Trophoblast cell (in vitro differentiated cells and primary cell): Measurements from ENCODE around the gene EEF1AKMT4.

Experiments used
- DNase-seq, 2 donors: peaks; one replicate each; pipeline ENCODE4 v3.0.0-alpha.2; 2016
- H2AFZ ChIP-seq: 2 replicates; pipeline ENCODE4 v1.6.1; 2013; ENCODE audit warnings: low read length, moderate library complexity, mild to moderate bottlenecking; ENCODE audit not compliant: insufficient read depth, poor library complexity
- H2AK5ac ChIP-seq: 2 replicates; pipeline ENCODE4 v1.6.1; 2013; ENCODE audit warnings: mild to moderate bottlenecking, low read length
- H2BK120ac ChIP-seq: 2 replicates; pipeline ENCODE4 v1.6.1; 2013; ENCODE audit warnings: low read length, mild to moderate bottlenecking, moderate library complexity; ENCODE audit not compliant: insufficient read depth, poor library complexity
- H2BK12ac ChIP-seq: 2 replicates; pipeline ENCODE4 v1.6.1; 2013; ENCODE audit warnings: mild to moderate bottlenecking, low read length, moderate library complexity
- H2BK5ac ChIP-seq: 2 replicates; pipeline ENCODE4 v1.6.1; 2013; ENCODE audit warnings: low read length, low read depth, moderate library complexity, mild to moderate bottlenecking; ENCODE audit not compliant: poor library complexity
- H3K14ac ChIP-seq: 2 replicates; pipeline ENCODE4 v1.6.1; 2013; ENCODE audit warnings: mild to moderate bottlenecking, low read length
- H3K18ac ChIP-seq: 2 replicates; pipeline ENCODE4 v1.6.1; 2013; ENCODE audit warnings: mild to moderate bottlenecking, low read length
- H3K23ac ChIP-seq: 2 replicates; pipeline ENCODE4 v1.6.1; 2013; ENCODE audit warnings: low read length
- H3K27ac ChIP-seq: 2 replicates; pipeline ENCODE4 v1.5.1; 2013; ENCODE audit warnings: low read depth, mild to moderate bottlenecking, inconsistent platforms, low read length, moderate library complexity
- H3K27me3 ChIP-seq: 2 replicates; pipeline ENCODE4 v1.6.1; 2013; ENCODE audit warnings: inconsistent platforms, mild to moderate bottlenecking, low read length, moderate library complexity; ENCODE audit not compliant: insufficient read depth
- H3K36me3 ChIP-seq, 2 experiments: 1 replicate in 1 of 2; 2 replicates in 1 of 2; pipeline ENCODE4 v1.6.1; 2013; ENCODE audit warnings: low read length in 2 of 2, mild to moderate bottlenecking in 2 of 2, moderate library complexity in 1 of 2; ENCODE audit not compliant: insufficient read depth in 2 of 2, control insufficient read depth in 1 of 2
- H3K4ac ChIP-seq: 2 replicates; pipeline ENCODE4 v1.6.1; 2013; ENCODE audit warnings: low read depth, mild to moderate bottlenecking, low read length, moderate library complexity
- H3K4me1 ChIP-seq, 2 experiments: 1 replicate in 1 of 2; 2 replicates in 1 of 2; pipeline ENCODE4 v1.6.1; 2013; ENCODE audit warnings: low read length in 2 of 2, mild to moderate bottlenecking in 2 of 2, moderate library complexity in 1 of 2; ENCODE audit not compliant: insufficient read depth in 2 of 2, control insufficient read depth in 1 of 2
- H3K4me2 ChIP-seq: 2 replicates; pipeline ENCODE4 v1.6.1; 2013; ENCODE audit warnings: inconsistent platforms, mild to moderate bottlenecking, low read length, moderate library complexity
- H3K4me3 ChIP-seq: 2 replicates; pipeline ENCODE4 v1.5.1; 2013; ENCODE audit warnings: mild to moderate bottlenecking, low read depth, low read length, inconsistent platforms
- H3K79me1 ChIP-seq: one replicate; pipeline ENCODE4 v1.6.1; 2013; ENCODE audit warnings: low read length
- H3K79me2 ChIP-seq: 2 replicates; pipeline ENCODE4 v1.6.1; 2013; ENCODE audit warnings: low read length, mild to moderate bottlenecking; ENCODE audit not compliant: control insufficient read depth, insufficient read depth, poor library complexity
- H3K9ac ChIP-seq: 2 replicates; pipeline ENCODE4 v1.6.1; 2013; ENCODE audit warnings: mild to moderate bottlenecking, low read length
- H3K9me3 ChIP-seq: 2 replicates; pipeline ENCODE4 v1.6.1; 2013; ENCODE audit warnings: low read depth, mild to moderate bottlenecking, control low read depth, inconsistent platforms, low read length; ENCODE audit not compliant: insufficient read depth
- H4K12ac ChIP-seq: 2 replicates; pipeline ENCODE4 v1.6.1; 2013; ENCODE audit warnings: low read depth, mild to moderate bottlenecking, low read length, moderate library complexity
- H4K8ac ChIP-seq: 2 replicates; pipeline ENCODE4 v1.6.1; 2013; ENCODE audit warnings: low read depth, mild to moderate bottlenecking, low read length, moderate library complexity
- H4K91ac ChIP-seq: one replicate; pipeline ENCODE4 v1.6.1; 2013; ENCODE audit warnings: low read depth, mild to moderate bottlenecking, low read length, moderate library complexity
- WGBS: extraction: QIAGEN DNeasy Blood & Tissue Kit; methylation state at CpG from one replicate; pipeline ENCODE4 v1.1.7; 2013; ENCODE audit warnings: missing lambda C conversion rate; ENCODE audit not compliant: insufficient read length, insufficient coverage; ENCODE audit errors: extremely low coverage; 5-methylcytosine and 5-hydroxymethylcytosine counted together

Gene EEF1AKMT4

GRCh38 chr3:184223946-184224345, 25.5 kb upstream of the EEF1AKMT4 start:
- no peak overlapping the region for H3K18ac ChIP-seq
- H3K23ac ChIP-seq: no peak overlapping the region
- no peak overlapping the region for H2AFZ ChIP-seq
- no peak overlapping the region for H3K14ac ChIP-seq
- H3K36me3 ChIP-seq: no peaks in the 10 kb centered on the region
- no peak overlapping the region for H2AK5ac ChIP-seq
- H2BK120ac ChIP-seq: no peak overlapping the region
- no CpG with 5 or more reads among the region's 3 CpGs for WGBS
- H2BK5ac ChIP-seq: no peak overlapping the region
- H3K79me2 ChIP-seq: no peaks in the 10 kb centered on the region
- no peaks in the 10 kb centered on the region for H3K4me1 ChIP-seq
- no peak overlapping the region for H2BK12ac ChIP-seq
- peaks cover 12% of the 10 kb centered on the region for H3K27me3 ChIP-seq
- no peak overlapping the region for H3K9ac ChIP-seq
- no peak overlapping the region for H4K8ac ChIP-seq
- H3K27ac ChIP-seq: no peak overlapping the region
- no peak overlapping the region for H3K4ac ChIP-seq
- no peak overlapping the region for H4K91ac ChIP-seq
- DNase-seq: no peak
- H3K4me3 ChIP-seq: no peak overlapping the region
- H3K79me1 ChIP-seq: no peaks in the 10 kb centered on the region
- no peaks in the 10 kb centered on the region for H3K9me3 ChIP-seq
- no peak overlapping the region for H3K4me2 ChIP-seq
- no peak overlapping the region for H4K12ac ChIP-seq

GRCh38 chr3:184227481-184227935, 22.0 kb upstream of the EEF1AKMT4 start:
- Histone ChIP-seq H3K27me3 (peaks cover 46% of the 10 kb centered on the region), H2BK5ac (no peak overlapping the region), H2AK5ac (no peak overlapping the region), H3K18ac (no peak overlapping the region), H3K36me3 (no peaks in the 10 kb centered on the region), H3K4me1 (peaks cover 6% of the 10 kb centered on the region in 2 experiments), H2AFZ (no peak overlapping the region), H2BK120ac (no peak overlapping the region), H3K4me2 (no peak overlapping the region), H3K27ac (no peak overlapping the region), H2BK12ac (no peak overlapping the region), H3K79me1 (no peaks in the 10 kb centered on the region), H4K91ac (no peak overlapping the region), H3K4me3 (no peak overlapping the region), H4K8ac (no peak overlapping the region), H3K79me2 (no peaks in the 10 kb centered on the region), H3K9me3 (peaks cover 2% of the 10 kb centered on the region), H3K23ac (no peak overlapping the region), H3K14ac (no peak overlapping the region), H3K4ac (no peak overlapping the region), H4K12ac (no peak overlapping the region), H3K9ac (no peak overlapping the region)
- no CpG with 5 or more reads among the region's 2 CpGs for WGBS
- peak in 1 of 2 donors; percentile 59 for DNase-seq

- Histone ChIP-seq H3K27ac (no peak overlapping the region), H4K91ac (no peak overlapping the region), H3K4me1 (peaks cover 6% of the 10 kb centered on the region in 2 experiments), H3K79me1 (no peaks in the 10 kb centered on the region), H3K4me2 (peak overlapping the region; percentile 72), H3K36me3 (no peaks in the 10 kb centered on the region), H2BK120ac (no peak overlapping the region), H3K4me3 (no peak overlapping the region), H4K8ac (no peak overlapping the region), H4K12ac (no peak overlapping the region), H2BK12ac (no peak overlapping the region), H3K27me3 (peaks cover 51% of the 10 kb centered on the region), H3K9me3 (peaks cover 2% of the 10 kb centered on the region), H3K14ac (no peak overlapping the region), H2AK5ac (no peak overlapping the region), H3K23ac (no peak overlapping the region), H3K18ac (no peak overlapping the region), H2AFZ (no peak overlapping the region), H3K9ac (no peak overlapping the region), H3K79me2 (no peaks in the 10 kb centered on the region), H3K4ac (no peak overlapping the region), H2BK5ac (no peak overlapping the region)
- no peak for DNase-seq
- no CpG with 5 or more reads among the region's 12 CpGs for WGBS
Observed at GRCh38 chr3:184228376-184229137, 20.9 kb upstream of the EEF1AKMT4 start.

- H3K4ac ChIP-seq: no peak within 1 kb of the TSS
- peaks cover 51% of the 10 kb centered on the region for H3K27me3 ChIP-seq
- H3K9me3 ChIP-seq: peaks cover 2% of the 10 kb centered on the region
- no peak within 1 kb of the TSS for H3K23ac ChIP-seq
- no peak within 1 kb of the TSS for H4K91ac ChIP-seq
- H4K12ac ChIP-seq: no peak within 1 kb of the TSS
- H3K36me3 ChIP-seq: no peaks in the 10 kb centered on the region
- peak within 1 kb of the TSS; percentile 37 for H2AFZ ChIP-seq
- H3K4me3 ChIP-seq: peak within 1 kb of the TSS; percentile 58
- H3K18ac ChIP-seq: no peak within 1 kb of the TSS
- H2BK5ac ChIP-seq: no peak within 1 kb of the TSS
- no peak within 1 kb of the TSS for H4K8ac ChIP-seq
- WGBS: no CpG with 5 or more reads among the region's 66 CpGs
- H2BK12ac ChIP-seq: no peak within 1 kb of the TSS
- no peak within 1 kb of the TSS for H3K27ac ChIP-seq
- peaks cover 6% of the 10 kb centered on the region in 2 experiments for H3K4me1 ChIP-seq
- H2AK5ac ChIP-seq: no peak within 1 kb of the TSS
- no peak within 1 kb of the TSS for H3K9ac ChIP-seq
- no peak within 1 kb of the TSS for H3K14ac ChIP-seq
- no peaks in the 10 kb centered on the region for H3K79me1 ChIP-seq
- peak within 1 kb of the TSS; percentile 72 for H3K4me2 ChIP-seq
- peak; percentile 33 to 61 for DNase-seq
- H3K79me2 ChIP-seq: no peaks in the 10 kb centered on the region
- no peak within 1 kb of the TSS for H2BK120ac ChIP-seq
Observed at GRCh38 chr3:184229394-184230080, 19.9 kb upstream of the EEF1AKMT4 start, which contains the start of gene VWA5B2. VWA5B2 (plus strand) TSS chr3:184229585; CDS start chr3:184230529, 944 bp downstream.
